Stimulated activated CD4-positive, alpha-beta T cell treated with anti-CD3 and anti-CD28 coated beads, TNF-alpha, amount 100 ng/mL, for 4 hours (primary cell): Measurements from ENCODE around the gene DHX57.
"Not testable (repeated sequence)": the region's sequence is repeated elsewhere in the genome, so short reads cannot be mapped to it uniquely, and the experiment has no call there.

Experiments used
- DNase-seq, 3 experiments: peaks; one replicate each; pipeline ENCODE4 v3.0.0-alpha.2; 2020; ENCODE audit warnings: low read depth in 3 of 3

DHX57 gene

DNA sequence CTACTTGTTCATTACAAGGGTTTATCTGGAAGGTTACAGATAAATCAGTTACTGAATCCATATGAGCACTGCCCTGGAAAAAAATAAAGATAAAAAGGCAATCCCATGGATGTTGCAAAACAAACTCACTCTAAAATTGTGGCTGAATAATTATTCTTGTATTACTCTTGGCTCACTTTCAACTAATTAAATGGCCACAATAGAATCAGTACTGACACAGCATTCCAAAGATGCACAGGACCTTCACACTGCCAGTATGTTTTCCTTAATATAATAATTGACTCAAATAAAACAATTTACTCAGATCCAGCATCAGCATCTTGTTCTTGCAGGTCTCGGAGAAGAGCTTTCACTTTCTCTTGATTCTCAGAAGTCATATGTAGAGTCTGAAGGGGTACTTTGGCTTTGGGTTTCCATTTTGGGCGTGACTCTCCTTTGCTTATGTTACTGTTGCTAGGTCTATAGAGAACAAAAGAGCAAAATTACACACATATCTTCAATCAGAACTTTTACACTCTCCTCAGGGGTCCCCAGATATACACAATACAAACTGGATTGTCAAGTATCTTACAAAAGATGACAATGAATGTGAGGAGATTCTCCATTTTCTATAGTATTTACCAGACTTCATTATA is 12.6 kb downstream of the DHX57 start:
- no peak for DNase-seq

DNA sequence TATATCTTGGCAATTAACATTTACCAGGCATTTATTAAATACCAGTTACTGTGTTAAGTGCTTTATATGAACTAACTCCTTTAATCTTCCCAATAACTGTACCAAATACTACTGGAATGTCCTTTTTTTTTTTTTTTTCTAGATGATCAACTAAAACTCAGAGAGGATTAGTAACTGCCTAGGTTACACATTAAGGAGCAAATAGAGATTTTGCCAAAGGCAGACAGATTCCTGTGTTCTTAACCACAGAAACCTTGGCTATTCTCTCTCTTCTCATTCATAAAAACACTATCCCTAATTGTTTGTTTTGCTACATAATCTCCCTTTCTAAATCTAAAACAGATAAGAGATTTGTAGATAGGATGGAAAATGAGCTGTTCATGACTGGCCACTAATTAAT is 13.3 kb downstream of the DHX57 start:
- DNase-seq = no peak

- DNase-seq = no peak
Measured at GRCh38 chr2:38856165-38856564, 19.6 kb downstream of the DHX57 start.

DNA sequence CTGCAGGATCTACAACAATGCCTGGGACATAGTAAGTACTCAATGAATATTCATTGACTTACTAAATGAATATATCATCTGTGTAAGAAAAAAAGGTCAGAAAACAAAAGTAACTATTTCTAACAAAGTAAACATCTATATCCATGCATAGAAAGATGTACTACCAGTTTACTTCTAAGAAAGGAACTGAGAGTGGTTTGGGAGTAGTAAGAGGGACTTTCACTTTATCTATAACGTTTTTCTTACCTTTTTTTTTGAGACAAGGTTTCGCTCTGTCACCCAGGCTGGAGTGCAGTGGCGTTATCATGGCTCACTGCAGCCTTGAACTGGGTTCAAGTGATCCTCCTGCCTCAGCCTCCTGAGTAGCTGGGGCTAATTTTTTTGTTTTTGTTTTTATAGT is 25.7 kb downstream of the DHX57 start:
- DNase-seq = no peak

DNA sequence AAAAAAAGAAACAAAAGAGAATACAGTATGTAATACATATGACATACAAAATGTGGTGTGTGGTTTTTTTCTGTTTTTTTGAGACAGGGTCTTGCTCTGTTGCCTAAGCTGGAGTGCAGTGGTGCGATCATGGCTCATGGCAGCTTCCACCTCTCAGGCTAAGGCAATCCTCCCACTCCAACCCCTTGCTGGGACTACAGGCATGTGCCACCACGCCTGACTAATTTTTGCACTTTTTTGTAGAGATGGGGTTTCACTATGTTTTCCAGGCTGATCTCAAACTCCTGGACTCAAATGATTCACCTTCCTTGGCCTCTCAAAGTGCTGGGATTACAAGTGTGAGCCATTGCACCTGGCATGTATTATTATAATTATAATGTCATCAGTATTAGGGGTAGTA is 38.9 kb downstream of the DHX57 start:
- DNase-seq = no peak

DNA sequence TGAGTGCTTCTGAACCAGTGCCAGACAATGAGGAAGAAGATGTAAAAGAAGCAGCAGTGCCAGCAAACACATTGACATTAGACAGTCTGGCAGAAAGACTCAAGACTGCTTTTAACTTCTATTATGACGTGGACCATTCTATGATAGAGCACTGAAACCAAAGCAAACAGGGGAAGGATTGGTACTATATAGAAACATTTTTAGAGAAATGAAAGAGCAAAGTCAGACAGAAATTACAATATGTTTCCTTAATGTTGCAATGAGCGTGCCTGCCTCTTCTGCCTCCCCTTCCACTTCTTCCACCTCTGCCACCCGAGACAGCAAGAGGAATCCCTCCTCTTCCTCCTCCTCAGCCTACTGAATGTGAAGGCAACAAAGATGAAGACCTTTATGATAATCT is 39.7 kb downstream of the DHX57 start:
- no peak for DNase-seq

- DNase-seq = no peak
Measured at GRCh38 chr2:38835015-38835601, 40.6 kb downstream of the DHX57 start.

GRCh38 chr2:38830526-38831159 is 45.1 kb downstream of the DHX57 start:
- no peak for DNase-seq

GRCh38 chr2:38829971-38830370 is 45.8 kb downstream of the DHX57 start:
- DNase-seq = no peak

DNA sequence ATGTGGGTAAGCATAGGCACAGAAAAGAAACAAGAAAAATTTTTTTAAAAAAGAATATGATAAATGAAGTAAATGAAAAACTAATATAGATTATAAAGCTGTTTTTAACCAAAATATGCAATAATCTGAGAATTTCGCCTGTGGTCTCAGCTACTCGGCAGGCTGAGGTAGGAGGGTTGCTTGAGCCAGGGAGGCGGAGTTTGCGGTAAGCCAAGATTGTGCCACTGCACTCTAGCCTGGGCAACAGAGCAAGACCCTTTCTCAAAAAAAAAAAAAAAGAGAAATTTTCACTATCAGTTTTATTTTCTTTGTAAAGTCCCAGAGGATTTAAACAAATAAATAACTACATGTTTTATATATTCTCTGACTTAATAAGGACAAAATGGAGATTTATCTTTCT is 47.3 kb downstream of the DHX57 start:
- no peak for DNase-seq

- DNase-seq = not testable (repeated sequence)
Measured at GRCh38 chr2:38827539-38828145, 48.1 kb downstream of the DHX57 start.

GRCh38 chr2:38825956-38826355 is 49.8 kb downstream of the DHX57 start:
- DNase-seq = no peak

DNA sequence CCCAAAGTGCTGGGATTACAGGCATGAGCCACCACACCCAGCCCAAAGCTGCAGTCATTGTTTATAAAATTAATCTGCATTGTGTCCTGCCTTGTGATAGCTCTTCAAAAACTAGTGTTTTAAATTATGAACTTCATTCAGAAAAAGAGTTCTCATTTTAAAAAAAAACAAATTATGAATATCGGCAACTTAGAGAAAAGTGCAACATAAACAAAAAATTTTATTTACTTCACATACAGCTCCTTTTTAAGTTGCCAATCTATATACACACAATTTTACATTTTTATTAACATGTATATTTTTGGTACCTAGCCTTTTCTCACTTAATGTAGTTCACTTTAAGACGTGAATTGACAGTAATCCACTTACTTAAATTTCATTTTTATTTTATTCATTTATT is 50.8 kb downstream of the DHX57 start:
- no peak for DNase-seq

DNA sequence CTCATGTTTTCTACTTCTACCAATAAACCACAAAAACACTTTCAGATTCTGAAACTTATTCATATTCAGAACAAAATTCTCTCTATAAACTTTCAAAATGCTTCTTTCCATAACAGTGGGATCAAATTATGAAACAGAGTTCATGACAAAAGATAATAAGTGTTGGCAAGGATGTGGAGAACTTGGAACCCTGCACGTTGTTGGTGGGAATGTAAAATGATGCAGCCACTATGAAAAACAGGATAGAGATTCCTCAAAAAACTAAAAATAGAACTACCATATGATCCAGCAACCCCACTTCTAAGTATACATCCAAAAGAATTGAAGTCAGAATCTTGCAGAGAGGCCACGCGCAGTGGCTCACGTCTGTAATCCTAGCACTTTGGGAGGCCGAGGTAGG is 52.3 kb downstream of the DHX57 start:
- DNase-seq = no peak

- no peak for DNase-seq
Measured at GRCh38 chr2:38818565-38818964, 57.2 kb downstream of the DHX57 start.

GRCh38 chr2:38815936-38816335 is 59.8 kb downstream of the DHX57 start:
- no peak for DNase-seq

- DNase-seq = no peak
Measured at GRCh38 chr2:38810488-38810887, 65.2 kb downstream of the DHX57 start.

DNA sequence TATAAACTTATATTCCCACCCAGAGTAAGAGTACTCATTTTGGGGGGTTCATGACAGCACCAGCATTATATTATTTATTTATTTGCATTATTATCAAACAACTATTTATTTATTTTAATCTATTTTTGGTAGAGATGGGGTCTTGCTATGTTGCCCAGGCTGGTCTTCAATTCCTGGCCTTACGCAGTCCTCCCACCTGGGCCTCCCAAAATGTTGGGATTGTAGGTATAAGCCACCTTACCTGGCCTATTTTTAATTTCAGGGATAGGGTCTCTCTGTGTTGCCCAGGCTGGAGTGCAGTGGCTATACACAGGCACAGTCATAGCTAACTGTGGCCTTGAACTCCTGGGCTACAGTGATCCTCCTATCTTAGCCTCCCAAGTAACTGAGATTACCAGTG is 67.1 kb downstream of the DHX57 start:
- DNase-seq = no peak

- DNase-seq = no peak
Measured at GRCh38 chr2:38806733-38807059, 69.0 kb downstream of the DHX57 start.

DNA sequence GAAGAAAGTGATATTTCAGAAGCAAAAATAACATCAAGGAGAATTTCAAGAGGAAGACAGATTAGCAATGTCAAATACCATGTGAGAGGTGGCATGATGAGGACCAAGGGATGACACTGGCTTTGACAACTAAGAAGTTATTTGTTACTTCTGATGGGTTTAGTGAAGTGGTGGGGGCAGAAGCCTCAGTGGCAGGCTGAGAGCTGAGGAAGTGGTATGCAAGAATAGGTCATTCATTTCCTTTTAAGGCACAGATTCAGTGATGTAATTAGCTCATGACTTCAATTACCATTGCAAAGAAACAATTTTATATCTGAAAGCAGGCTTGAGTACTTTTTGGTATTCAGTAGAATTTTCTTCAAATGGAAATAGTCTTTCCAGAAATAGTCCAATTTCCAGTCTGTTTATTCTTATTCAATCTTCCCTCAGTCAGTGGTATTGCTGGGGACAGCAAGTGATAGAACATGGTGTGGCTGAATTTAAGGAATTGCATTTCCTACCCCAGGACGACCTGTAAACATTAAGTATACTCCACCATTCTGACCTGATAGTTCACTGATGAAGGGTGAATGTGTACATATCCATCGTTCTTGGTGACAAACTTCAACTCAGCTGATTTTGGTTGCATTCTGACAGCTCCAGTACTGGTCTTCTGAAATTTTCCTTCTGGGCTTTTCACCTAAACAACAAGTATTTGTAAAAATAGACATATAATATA is 69.6 kb downstream of the DHX57 start:
- no peak for DNase-seq

DNA sequence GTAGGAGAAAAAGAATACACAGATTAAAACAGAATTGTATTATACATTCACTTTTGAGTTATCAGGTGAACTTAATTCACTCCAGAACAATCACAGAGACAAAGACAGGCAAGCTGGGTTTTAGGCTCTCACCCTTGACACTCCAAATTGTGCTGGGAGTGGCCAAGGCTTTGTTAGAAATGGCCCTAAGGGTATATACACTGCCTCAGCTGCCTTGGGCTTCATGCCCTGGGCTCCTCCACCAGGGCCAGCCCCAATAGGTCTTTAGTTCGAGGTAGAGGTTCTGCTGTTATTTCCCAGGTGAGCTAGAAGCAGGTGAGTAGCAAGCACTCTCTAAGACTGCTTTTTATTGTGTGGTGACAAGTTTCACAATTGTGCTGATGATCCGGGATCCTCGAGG is 77.8 kb downstream of the DHX57 start:
- DNase-seq = no peak

- no peak for DNase-seq
Measured at GRCh38 chr2:38797250-38797676, 78.5 kb downstream of the DHX57 start.

GRCh38 chr2:38795016-38795415 is 80.7 kb downstream of the DHX57 start:
- DNase-seq = not testable (repeated sequence)
